NCI-H446 (cell line): ENCODE measurements around the gene RC3H2.

ENCODE experiments used
- DNase-seq, 2 experiments: peaks; one replicate each; lab custom pipeline; 2025; lab: John Stamatoyannopoulos, UW

RC3H2 gene

GRCh38 chr9:122800066-122801060, 104.8 kb downstream of the RC3H2 start, which contains the start of gene OR1K1:
OR1K1 (plus strand) TSS chr9:122800123; CDS start chr9:122800123, 0 bp downstream.
- no peak for DNase-seq

- DNase-seq, result no peak
These were observed 107.7 kb downstream of the RC3H2 start for GRCh38 chr9:122797316-122798063.
